Hepatocyte (in vitro differentiated cells): Measurements from ENCODE around the gene DPM1.

Experiments
- CTCF ChIP-seq: fragments of 200-600 bp; sonication (generic); IDR thresholded peaks from 2 replicates; pipeline ENCODE4 v1.5.1; 2016; ENCODE audit warnings: antibody characterized with exemption, mild to moderate bottlenecking; ENCODE audit not compliant: poor library complexity
- EZH2 ChIP-seq: fragments of 200-600 bp; sonication (generic); IDR thresholded peaks from 2 replicates; pipeline ENCODE4 v1.6.1; 2016; ENCODE audit warnings: antibody characterized with exemption, mild to moderate bottlenecking, borderline replicate concordance
- EZH2phosphoT487 ChIP-seq: fragments of 200-600 bp; sonication (generic); IDR thresholded peaks from one replicate; pipeline ENCODE4 v1.6.1; 2018; ENCODE audit warnings: antibody characterized with exemption, mild to moderate bottlenecking, low read depth, moderate library complexity; ENCODE audit not compliant: unreplicated experiment, severe bottlenecking

- TF ChIP-seq CTCF (no peak), EZH2phosphoT487 (no peak), EZH2 (no peak)
Measured at GRCh38 chr20:50916257-50916656, 42.1 kb downstream of the DPM1 start.
